H1 (cell line): Measurements from ENCODE around the gene BLOC1S4. TPM values are rescaled to one million over a fixed set of nuclear protein-coding genes. Genes with fewer than 3 reads are reported as not detected.

Experiments used
- CTCF ChIA-PET: fragments of 300-600 bp; sonication (Branson Sonifier 250); formaldehyde crosslinking; loops from one replicate; lab custom pipeline; 2021; ENCODE audit not compliant: partially characterized antibody; lab: Charles Lee
- POLR2A ChIA-PET: fragments of 300-600 bp; sonication (Branson Sonifier 250); formaldehyde crosslinking; loops from one replicate; lab custom pipeline; 2021; ENCODE audit warnings: inconsistent platforms; ENCODE audit not compliant: partially characterized antibody; lab: Charles Lee
- DNase-seq, 2 experiments: peaks; one replicate each; pipeline versions ENCODE4 v3.0.0 to v3.0.0-alpha.2; 2010 to 2022; ENCODE audit warnings: low spot score in 2 of 2, low read depth in 1 of 2, mixed read lengths in 1 of 2
- FAIRE-seq: peaks from 2 replicates; lab custom pipeline; 2011; peaks lifted over from hg19 to GRCh38; lab: Jason Lieb, UNC
- H2AFZ ChIP-seq: 2 replicates; pipeline ENCODE4 v1.8.1; 2012; ENCODE audit warnings: low read length, inconsistent platforms
- H2AK5ac ChIP-seq: 2 replicates; pipeline ENCODE4 v1.6.1; 2013; ENCODE audit warnings: low read depth, low read length
- H2BK120ac ChIP-seq: replicated peaks from 2 replicates; pipeline ENCODE3; 2013; ENCODE audit warnings: low read depth, low read length, inconsistent platforms
- H2BK12ac ChIP-seq: 2 replicates; pipeline ENCODE4 v1.6.1; 2013; ENCODE audit warnings: low read depth, low read length
- H2BK15ac ChIP-seq: 2 replicates; pipeline ENCODE4 v1.6.1; 2013; ENCODE audit warnings: low read length
- H2BK20ac ChIP-seq: 2 replicates; pipeline ENCODE4 v1.6.1; 2013; ENCODE audit warnings: low read length
- H2BK5ac ChIP-seq: 2 replicates; pipeline ENCODE4 v1.6.1; 2013; ENCODE audit warnings: low read depth, low read length
- H3K14ac ChIP-seq: 2 replicates; pipeline ENCODE4 v1.6.1; 2013; ENCODE audit warnings: inconsistent platforms; ENCODE audit not compliant: insufficient read length
- H3K18ac ChIP-seq: 2 replicates; pipeline ENCODE4 v1.6.1; 2013; ENCODE audit warnings: low read length; ENCODE audit errors: extremely low read depth
- H3K23ac ChIP-seq: 2 replicates; pipeline ENCODE4 v1.6.1; 2013; ENCODE audit warnings: inconsistent platforms; ENCODE audit not compliant: insufficient read length
- H3K23me2 ChIP-seq: 2 replicates; pipeline ENCODE4 v1.6.1; 2013; ENCODE audit warnings: low read depth, low read length
- H3K27ac ChIP-seq: 2 replicates; pipeline ENCODE4 v1.6.1; 2011; ENCODE audit warnings: low read depth, low read length, inconsistent platforms
- H3K27me3 ChIP-seq, 4 experiments: replicated peaks in 1 of 4; 1 replicate in 1 of 4; 2 replicates in 3 of 4; pipeline versions ENCODE4 v1.6.1 to v1.8.1; 2011 to 2013; ENCODE audit warnings: low read length in 3 of 4, mild to moderate bottlenecking in 3 of 4, inconsistent platforms in 2 of 4, mixed read lengths in 2 of 4, moderate library complexity in 1 of 4; ENCODE audit not compliant: control insufficient read depth in 3 of 4, insufficient read depth in 3 of 4; ENCODE audit errors: extremely low read depth in 1 of 4
- H3K36me3 ChIP-seq, 4 experiments: 2 replicates each; pipeline versions ENCODE4 v1.6.1 to v1.8.1; 2011 to 2013; ENCODE audit warnings: mild to moderate bottlenecking in 4 of 4, low read length in 3 of 4, moderate library complexity in 2 of 4, control low read depth in 1 of 4, inconsistent platforms in 1 of 4; ENCODE audit not compliant: insufficient read depth in 4 of 4, control insufficient read depth in 2 of 4
- H3K4ac ChIP-seq: replicated peaks from 2 replicates; pipeline ENCODE3; 2013; ENCODE audit warnings: low read length, low read depth, mixed read lengths, inconsistent platforms; ENCODE audit not compliant: insufficient read length
- H3K4me1 ChIP-seq, 4 experiments: replicated peaks in 1 of 4; 1 replicate in 1 of 4; 2 replicates in 3 of 4; pipeline versions ENCODE4 v1.6.1 to v1.8.1; 2011 to 2013; ENCODE audit warnings: low read length in 3 of 4, inconsistent platforms in 2 of 4, mixed read lengths in 1 of 4; ENCODE audit not compliant: insufficient read depth in 4 of 4, control insufficient read depth in 3 of 4
- H3K4me2 ChIP-seq, 2 experiments: 2 replicates each; pipeline versions ENCODE4 v1.6.1 to v1.8.1; 2011 to 2013; ENCODE audit warnings: low read depth in 2 of 2, low read length in 2 of 2, control low read depth in 1 of 2, inconsistent platforms in 1 of 2, mild to moderate bottlenecking in 1 of 2; ENCODE audit not compliant: insufficient read depth in 1 of 2
- H3K4me3 ChIP-seq, 4 experiments: fragments of 200-600, 300-600 bp in 1 of 4; sonication (generic), shearing (Covaris generic), sonication (Bioruptor Twin) in 1 of 4; 2 replicates each; pipeline versions ENCODE4 v1.5.1 to v1.8.1; 2011 to 2016; ENCODE audit warnings: low read length in 4 of 4, low read depth in 3 of 4, control low read depth in 2 of 4, inconsistent platforms in 2 of 4, mild to moderate bottlenecking in 2 of 4, mixed read lengths in 1 of 4, moderate library complexity in 1 of 4; ENCODE audit not compliant: insufficient read depth in 2 of 4; ENCODE audit errors: extremely low read depth in 1 of 4
- H3K56ac ChIP-seq: replicated peaks from 2 replicates; pipeline ENCODE3; 2013; ENCODE audit warnings: low read depth, mild to moderate bottlenecking, mixed read lengths, low read length, inconsistent platforms; ENCODE audit not compliant: insufficient read length
- H3K79me1 ChIP-seq: 2 replicates; pipeline ENCODE4 v1.6.1; 2013; ENCODE audit warnings: low read depth, low read length, control low read depth
- H3K79me2 ChIP-seq, 2 experiments: 2 replicates each; pipeline versions ENCODE4 v1.6.1 to v1.8.1; 2012 to 2013; ENCODE audit warnings: low read length in 2 of 2, mild to moderate bottlenecking in 2 of 2, inconsistent platforms in 1 of 2; ENCODE audit not compliant: insufficient read depth in 2 of 2, control insufficient read depth in 1 of 2
- H3K9ac ChIP-seq, 4 experiments: replicated peaks in 1 of 4; 1 replicate in 1 of 4; 2 replicates in 3 of 4; pipeline versions ENCODE4 v1.6.1 to v1.8.1; 2011 to 2013; ENCODE audit warnings: low read depth in 3 of 4, low read length in 3 of 4, control low read depth in 2 of 4, mild to moderate bottlenecking in 2 of 4, moderate library complexity in 2 of 4, inconsistent platforms in 1 of 4; ENCODE audit errors: extremely low read depth in 1 of 4
- H3K9me3 ChIP-seq, 2 experiments: 2 replicates each; pipeline versions ENCODE4 v1.6.1 to v1.8.1; 2012 to 2013; ENCODE audit warnings: mild to moderate bottlenecking in 2 of 2, moderate library complexity in 2 of 2, control low read depth in 1 of 2, inconsistent platforms in 1 of 2, low read depth in 1 of 2, low read length in 1 of 2, mixed read lengths in 1 of 2; ENCODE audit not compliant: insufficient read depth in 2 of 2
- H4K20me1 ChIP-seq, 2 experiments: replicated peaks in 1 of 2; 2 replicates each; pipeline versions ENCODE3 to v1.8.1; 2011 to 2013; ENCODE audit warnings: inconsistent platforms in 2 of 2, low read length in 2 of 2, mild to moderate bottlenecking in 1 of 2; ENCODE audit not compliant: insufficient read depth in 2 of 2, control insufficient read depth in 1 of 2
- H4K5ac ChIP-seq: 2 replicates; pipeline ENCODE4 v1.6.1; 2013; ENCODE audit warnings: low read length, low read depth, mixed read lengths, inconsistent platforms; ENCODE audit not compliant: insufficient read length
- H4K8ac ChIP-seq: 2 replicates; pipeline ENCODE4 v1.8.0; 2013; ENCODE audit warnings: mild to moderate bottlenecking, moderate library complexity, low read length, inconsistent platforms; ENCODE audit not compliant: insufficient read depth; ENCODE audit errors: extremely low read depth
- H4K91ac ChIP-seq: replicated peaks from 2 replicates; pipeline ENCODE3; 2013; ENCODE audit warnings: low read length, mixed read lengths, inconsistent platforms; ENCODE audit not compliant: insufficient read length
- KDM1A ChIP-seq: fragments of 200-600, 300-600 bp; sonication (generic); IDR thresholded peaks from 2 replicates; pipeline ENCODE4 v1.7.1; 2016; ENCODE audit warnings: mild to moderate bottlenecking, low read length, borderline replicate concordance
- PHF8 ChIP-seq: fragments of 200-600 bp; sonication (generic); conservative IDR thresholded peaks from 2 replicates; pipeline ENCODE4 v1.7.1; 2012; ENCODE audit warnings: low read depth, mild to moderate bottlenecking, inconsistent platforms, low read length, moderate library complexity
- WGBS, 2 experiments: shearing (Covaris generic) in 1 of 2; methylation state at CpG; one replicate each; pipeline versions ENCODE4 v1.1.6 to v1.1.7; 2013 to 2015; ENCODE audit warnings: low lambda C conversion rate in 2 of 2, mixed read lengths in 2 of 2, inconsistent platforms in 1 of 2, low coverage in 1 of 2, missing lambda C conversion rate in 1 of 2; ENCODE audit not compliant: insufficient replicate concordance in 2 of 2, insufficient coverage in 1 of 2, insufficient read length in 1 of 2; ENCODE audit errors: extremely low coverage in 1 of 2, missing lambda C conversion rate in 1 of 2; 5-methylcytosine and 5-hydroxymethylcytosine counted together
- polyA plus RNA-seq, 7 experiments: library from polyadenylated mRNA; depleted of rRNA in 3 of 7; stranded (reverse) in 5 of 7; unstranded in 2 of 7; fragments of >200 nt in 5 of 7; fragments of 200-250 nt in 2 of 7; gene quantifications; 1 replicate in 5 of 7; 2 replicates in 1 of 7; 4 replicates in 1 of 7; pipeline versions ENCODE4 v1.2.1 to v1.2.3, GENCODE V29; 2011 to 2013; ENCODE audit warnings: missing spikeins in 2 of 7, mixed read lengths in 2 of 7
- total RNA-seq: library from RNA; stranded (reverse); fragmentation: NEBNext Ultra II Directional; extraction: Animal tissue kit (Norgen Biotek cat#: 25700); gene quantifications from 2 replicates; pipeline ENCODE4 v1.2.1, GENCODE V29; 2021

The BLOC1S4 gene
- total and polyA plus RNA-seq, 2 of the 8 experiments (the other 6 are each of a cell fraction or from before 2014, with no cell fraction given), result 19.1 to 27.8 TPM

DNA sequence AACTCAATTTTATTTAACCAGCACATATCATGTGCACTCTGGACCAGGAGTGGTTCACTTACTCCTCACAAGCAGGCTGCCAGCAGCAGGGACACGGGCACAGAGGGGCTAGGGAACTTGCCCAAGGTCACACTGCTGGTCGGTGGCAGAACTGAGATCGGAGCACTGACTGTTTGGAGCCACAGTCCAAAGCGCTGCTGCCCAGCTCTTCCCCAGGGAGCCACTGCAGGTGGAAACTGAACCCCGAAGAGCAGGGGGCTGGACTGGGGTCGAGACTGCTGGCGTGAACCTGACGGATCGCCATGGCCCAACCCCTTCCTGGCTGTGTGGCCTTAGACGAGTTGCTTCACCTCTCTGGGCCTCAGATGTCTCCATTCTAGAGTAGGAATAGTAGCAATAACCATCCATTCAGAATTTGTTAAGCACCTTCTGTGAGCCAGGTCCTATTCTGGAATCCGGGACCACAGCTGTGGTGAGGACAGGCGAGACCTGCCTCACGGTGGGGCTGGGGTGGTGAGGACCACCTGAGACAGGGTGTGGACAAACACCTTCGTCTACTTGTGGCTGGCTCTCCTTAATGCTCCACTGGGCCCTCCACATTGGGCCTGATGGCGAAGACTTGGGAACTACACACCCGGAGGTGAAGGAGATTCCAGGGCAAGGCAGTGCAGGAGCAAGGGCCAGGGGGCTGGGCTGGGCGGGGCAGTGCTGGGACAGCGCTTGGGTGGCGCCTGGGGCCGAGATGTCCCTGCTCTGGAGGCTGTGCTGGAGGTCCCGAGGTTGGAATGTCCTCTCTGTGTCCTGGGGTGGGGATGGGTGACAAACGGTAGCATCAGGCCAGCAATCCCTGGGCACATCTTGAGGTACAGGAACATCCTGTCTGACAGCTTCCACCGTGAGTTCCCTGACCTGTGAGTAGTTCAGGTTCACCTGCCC, 34.6 kb downstream of the BLOC1S4 start:
- Histone ChIP-seq H3K79me2 (no peaks in the 10 kb centered on the region), H3K23ac (no peak overlapping the region), H4K20me1 (no peaks in the 10 kb centered on the region), H3K36me3 (no peaks in the 10 kb centered on the region), H3K4me2 (no peak overlapping the region), H2BK20ac (no peak overlapping the region), H3K27ac (no peak overlapping the region), H2BK5ac (no peak overlapping the region), H3K9me3 (no peaks in the 10 kb centered on the region; a peak in 1 of 4 replicates), H3K27me3 (no peaks in the 10 kb centered on the region), H3K14ac (no peak overlapping the region), H2BK120ac (no peak overlapping the region), H2AFZ (no peak overlapping the region), H4K8ac (no peak overlapping the region; the same call in 1 of the 2 replicates), H3K4me3 (no peak overlapping the region), H3K18ac (no peak overlapping the region), H2BK15ac (no peak overlapping the region), H3K56ac (no peak overlapping the region), H3K4me1 (peaks cover 0 to 6% (median 0%) of the 10 kb centered on the region in 4 experiments; a peak in 2 of 7 replicates), H3K23me2 (no peaks in the 10 kb centered on the region), H4K91ac (no peak overlapping the region), H3K79me1 (no peaks in the 10 kb centered on the region), H4K5ac (no peak overlapping the region), H2AK5ac (no peak overlapping the region), H3K4ac (no peak overlapping the region), H2BK12ac (no peak overlapping the region), H3K9ac (no peak overlapping the region)
- DNase-seq (no peak), FAIRE-seq (no peak)
- CTCF ChIA-PET, result interaction anchor here (0.7 to 1.2 kb wide), 4 partner anchors 8 to 20 kb away, joined by 3 to 6 read pairs (median 3); no protein-coding TSS in a partner anchor
- no peak for TF ChIP-seq PHF8
- no peak for TF ChIP-seq KDM1A
- 91% methylated on average over 23 of the region's 23 CpGs; no CpG with 5 or more reads in 1 of the 2 experiments for WGBS, 2 experiments
- POLR2A ChIA-PET, result no interaction called here
